NOMO-1 treated with dmso at 0.1 percent for 144 hours (cell line): ENCODE results near the gene KLRF2.

Source experiments
- DNase-seq: peaks from one replicate; lab custom pipeline; 2025; ENCODE audit not compliant: unreplicated experiment; lab: John Stamatoyannopoulos, UW

KLRF2 gene

DNA sequence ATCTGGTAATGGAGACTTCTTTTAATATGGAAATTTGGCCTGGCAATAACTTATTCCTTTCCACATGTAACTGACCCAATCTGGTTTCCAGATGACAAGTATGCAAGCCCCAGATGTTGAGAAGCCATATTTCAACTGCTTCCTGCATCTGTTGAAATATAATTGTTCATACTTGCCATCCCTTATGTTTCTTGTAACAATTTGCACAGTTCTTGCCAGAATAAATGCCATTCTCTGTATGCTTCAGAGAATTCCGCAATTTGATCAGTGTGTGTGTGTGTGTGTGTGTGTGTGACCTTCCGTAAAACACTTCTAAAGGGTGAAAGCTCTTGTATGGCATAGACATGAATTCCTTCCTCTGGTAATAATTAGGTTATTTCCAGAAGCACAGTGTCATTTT is 52.7 kb downstream of the KLRF2 start:
- DNase-seq: no peak

DNA sequence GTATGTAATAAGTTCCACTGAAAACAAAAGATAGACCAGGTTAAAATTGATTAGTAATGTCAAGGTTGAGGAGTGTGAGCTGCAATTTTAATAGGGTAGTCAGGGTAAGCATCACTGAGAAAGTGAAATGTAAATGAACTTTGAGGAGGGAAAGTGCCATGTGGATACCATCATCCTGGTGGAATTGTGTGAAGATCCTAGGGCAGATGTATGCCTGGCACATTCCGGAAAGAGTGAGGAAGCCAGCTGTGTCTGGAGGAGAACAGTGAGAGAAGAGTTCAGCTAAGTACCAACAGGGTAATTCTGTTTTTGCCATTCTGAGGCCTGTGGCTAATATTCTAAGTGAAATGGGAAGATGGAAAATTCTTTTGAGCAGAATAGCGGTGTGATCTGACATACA is 53.7 kb downstream of the KLRF2 start:
- no peak for DNase-seq

- peak; percentile 29 for DNase-seq
Observed at GRCh38 chr12:9936591-9936990, 55.3 kb downstream of the KLRF2 start.

DNA sequence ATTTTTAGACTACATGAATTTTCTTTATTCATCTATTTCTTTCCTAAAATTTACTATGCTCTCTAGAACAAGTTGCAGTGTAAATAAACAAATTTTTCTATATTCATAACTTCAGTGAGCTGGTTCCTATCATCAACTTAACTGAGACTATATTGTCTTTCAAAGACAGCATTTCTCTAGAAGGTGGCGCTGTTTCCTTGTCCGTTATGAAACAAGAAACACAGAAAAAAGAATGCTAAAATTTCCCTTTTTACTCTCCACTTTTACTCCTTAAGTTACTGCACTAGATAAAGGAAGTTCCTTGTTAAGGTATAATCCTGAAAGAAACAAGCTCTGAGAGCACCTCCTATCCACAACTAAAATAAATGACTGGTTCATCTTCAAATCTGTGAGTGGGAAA is 59.1 kb downstream of the KLRF2 start:
- peak; percentile 27 for DNase-seq

- DNase-seq: no peak
Observed at GRCh38 chr12:9941838-9942237, 60.5 kb downstream of the KLRF2 start.

DNA sequence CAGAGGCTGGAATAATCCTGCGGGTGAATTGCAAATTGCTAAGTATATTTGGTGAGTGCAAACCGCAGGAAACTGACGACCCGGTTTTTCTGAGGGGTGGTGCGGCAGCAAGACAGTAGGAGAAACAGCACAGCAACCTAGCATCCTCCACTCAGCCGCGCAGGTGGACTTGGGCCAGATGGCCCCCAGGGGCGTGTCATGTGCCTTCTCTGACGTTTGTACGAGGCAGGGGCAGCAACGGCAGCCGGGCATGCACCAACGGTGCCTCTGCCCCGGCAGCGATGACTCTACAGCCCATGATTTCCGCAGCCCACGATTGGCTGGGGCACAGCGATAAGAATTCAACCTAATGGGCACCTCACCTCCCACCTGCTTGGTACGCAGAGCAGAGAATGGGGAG is 62.0 kb downstream of the KLRF2 start:
- DNase-seq: peak; percentile 48

DNA sequence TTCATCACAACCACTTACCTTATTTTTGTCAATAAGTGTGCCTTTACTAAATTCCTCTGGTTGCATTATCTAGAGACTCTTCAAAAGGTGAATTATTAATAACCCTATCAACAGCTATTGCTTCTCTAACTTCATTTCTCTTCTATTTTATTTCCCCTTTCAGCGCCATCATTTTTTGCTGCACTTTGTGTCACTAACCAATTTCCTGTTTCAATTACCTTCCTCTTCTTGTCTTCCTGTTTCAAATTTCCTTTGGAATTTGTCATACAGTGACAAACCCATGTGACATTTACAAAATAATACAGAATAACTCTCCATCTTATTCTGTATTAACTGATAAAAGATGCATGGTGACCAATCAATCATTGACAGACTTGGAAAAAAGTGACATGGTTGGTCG is 63.1 kb downstream of the KLRF2 start:
- peak; percentile 46 for DNase-seq
